KMS-11 (cell line): ENCODE measurements around the gene RRP36.

Experiments used
- H2AFZ ChIP-seq: fragments of 200-600 bp; sonication (generic); 2 replicates; pipeline ENCODE4 v1.6.1; 2016; ENCODE audit warnings: antibody characterized with exemption, mixed run types, low read depth
- H3K27ac ChIP-seq: fragments of 200-600 bp; sonication (generic); 2 replicates; pipeline ENCODE4 v1.6.1; 2016; ENCODE audit warnings: mild to moderate bottlenecking, mixed run types
- H3K27me3 ChIP-seq: fragments of 200-600 bp; sonication (generic); 2 replicates; pipeline ENCODE4 v1.6.1; 2017; ENCODE audit warnings: mild to moderate bottlenecking, low read depth, mixed run types, moderate library complexity; ENCODE audit not compliant: insufficient read depth
- H3K36me3 ChIP-seq: fragments of 200-600 bp; sonication (generic); 2 replicates; pipeline ENCODE4 v1.6.1; 2017; ENCODE audit warnings: mild to moderate bottlenecking, mixed run types; ENCODE audit not compliant: insufficient read depth
- H3K4me1 ChIP-seq: fragments of 200-600 bp; sonication (generic); 2 replicates; pipeline ENCODE4 v1.6.1; 2016; ENCODE audit warnings: mild to moderate bottlenecking, low read depth, mixed run types; ENCODE audit not compliant: poor library complexity, severe bottlenecking
- H3K4me2 ChIP-seq: fragments of 200-600 bp; sonication (generic); 2 replicates; pipeline ENCODE4 v1.7.0; 2016; ENCODE audit warnings: mild to moderate bottlenecking, mixed run types
- H3K4me3 ChIP-seq: fragments of 200-600 bp; sonication (generic); IDR thresholded peaks from 2 replicates; pipeline ENCODE4 v1.6.1; 2017; ENCODE audit warnings: low read depth, low read length, mixed read lengths; ENCODE audit not compliant: insufficient read depth
- H3K79me2 ChIP-seq: fragments of 200-600 bp; sonication (generic); 2 replicates; pipeline ENCODE4 v1.6.1; 2016; ENCODE audit warnings: low read depth, mixed run types; ENCODE audit not compliant: insufficient read depth
- H3K9ac ChIP-seq: fragments of 200-600 bp; sonication (generic); 2 replicates; pipeline ENCODE4 v1.6.1; 2016; ENCODE audit warnings: mild to moderate bottlenecking, mixed run types
- H4K20me1 ChIP-seq: fragments of 200-600 bp; sonication (generic); 2 replicates; pipeline ENCODE4 v1.6.1; 2016; ENCODE audit warnings: mild to moderate bottlenecking, mixed run types; ENCODE audit not compliant: insufficient read depth
- CTCF ChIP-seq: fragments of 200-600 bp; sonication (generic); conservative IDR thresholded peaks from 2 replicates; pipeline ENCODE4 v1.6.1; 2017; ENCODE audit warnings: low read depth, mild to moderate bottlenecking, antibody characterized with exemption, low read length, moderate library complexity, mixed read lengths

The RRP36 gene

GRCh38 chr6:43062818-43063217 is 41.4 kb downstream of the RRP36 start:
- Histone ChIP-seq H3K4me1 (peaks cover 16% of the 10 kb centered on the region), H3K27me3 (no peaks in the 10 kb centered on the region), H3K27ac (no peak overlapping the region), H4K20me1 (no peaks in the 10 kb centered on the region), H2AFZ (no peak overlapping the region), H3K36me3 (no peaks in the 10 kb centered on the region), H3K4me3 (no peak overlapping the region), H3K9ac (no peak overlapping the region), H3K79me2 (peaks cover 13% of the 10 kb centered on the region), H3K4me2 (no peak overlapping the region)
- TF ChIP-seq CTCF = no peak

GRCh38 chr6:43070028-43070632 is 48.7 kb downstream of the RRP36 start:
- H2AFZ ChIP-seq = no peak overlapping the region

GRCh38 chr6:43074847-43075669 is 53.6 kb downstream of the RRP36 start:
- Histone ChIP-seq H3K4me3 (no peak overlapping the region), H2AFZ (no peak overlapping the region), H3K79me2 (no peaks in the 10 kb centered on the region), H3K4me1 (peaks cover 9% of the 10 kb centered on the region), H3K27ac (no peak overlapping the region), H4K20me1 (no peaks in the 10 kb centered on the region), H3K9ac (no peak overlapping the region), H3K36me3 (no peaks in the 10 kb centered on the region), H3K4me2 (no peak overlapping the region), H3K27me3 (no peaks in the 10 kb centered on the region; the same call in 1 of the 2 replicates)
- no peak for TF ChIP-seq CTCF

More at GRCh38 chr6:43070028-43070632, 48.7 kb downstream of the RRP36 start:
- Histone ChIP-seq H3K4me3 (no peak overlapping the region), H3K27me3 (no peaks in the 10 kb centered on the region), H3K79me2 (no peaks in the 10 kb centered on the region), H3K4me2 (no peak overlapping the region), H4K20me1 (no peaks in the 10 kb centered on the region), H3K9ac (no peak overlapping the region), H3K27ac (no peak overlapping the region), H3K36me3 (no peaks in the 10 kb centered on the region), H3K4me1 (peaks cover 9% of the 10 kb centered on the region)
- peak; percentile 61 for TF ChIP-seq CTCF

- no peaks in the 10 kb centered on the region; the same call in 1 of the 2 replicates for H3K27me3 ChIP-seq
- no peak within 1 kb of the TSS for H2AFZ ChIP-seq
- H3K27ac ChIP-seq = no peak within 1 kb of the TSS
- H4K20me1 ChIP-seq = no peaks in the 10 kb centered on the region
- no peak within 1 kb of the TSS for H3K4me3 ChIP-seq
- peaks cover 9% of the 10 kb centered on the region for H3K4me1 ChIP-seq
- no peaks in the 10 kb centered on the region for H3K79me2 ChIP-seq
- H3K36me3 ChIP-seq = no peaks in the 10 kb centered on the region
- no peak for TF ChIP-seq CTCF
- no peak within 1 kb of the TSS for H3K4me2 ChIP-seq
- H3K9ac ChIP-seq = no peak within 1 kb of the TSS
These were observed 54.4 kb downstream of the RRP36 start, which contains the start of gene PTK7 for GRCh38 chr6:43075670-43076463. PTK7 (plus strand) TSS chr6:43076314; CDS start chr6:43076489, 175 bp downstream.
